ENCODE results near the gene ECE2.

GRCh38 chr3:184315871-184316661 is 40.2 kb downstream of the ECE2 start:
- TF ChIP-seq CTCF (conservative IDR thresholded peaks at IDR 0.05; ENCODE audit: low read length) (no peak), EZH2phosphoT487 (IDR thresholded peaks at IDR 0.05; ENCODE audit: borderline replicate concordance, low read depth, low read length) (no peak)

All from OCI-LY7 (cell line).